Endometrial microvascular endothelial cells (primary cell): ENCODE data around the gene HOXB1. TPM values are rescaled to one million over a fixed set of nuclear protein-coding genes. Genes with fewer than 3 reads are reported as not detected.
"Not testable (repeated sequence)": the region's sequence is repeated elsewhere in the genome, so short reads cannot be mapped to it uniquely, and the experiment has no call there.

Experiments
- in situ Hi-C: cut with HindIII; loops from 2 replicates; pipeline ENCODE4 v1.10.0; 2017; ENCODE audit warnings: low sequenced_read_pairs, low pct_unique_long_range_greater_than_20kb; ENCODE audit errors: inconsistent ontology term
- total RNA-seq: library from RNA; depleted of rRNA; stranded (reverse); fragments of >200 nt; gene quantifications from one replicate; pipeline ENCODE4 v1.2.3, GENCODE V29; 2015; ENCODE audit errors: inconsistent ontology term

The HOXB1 gene
- total RNA-seq, 1 donor from 2014 or later: not detected

- in situ Hi-C loops: no loop called here
Observed at GRCh38 chr17:48528936-48529682, 1.7 kb downstream of the HOXB1 start.

GRCh38 chr17:48528153-48528935 is 2.5 kb downstream of the HOXB1 start:
- in situ Hi-C loops: no loop called here

- in situ Hi-C loops: no loop called here
Observed at GRCh38 chr17:48527547-48527932, 3.3 kb downstream of the HOXB1 start.

GRCh38 chr17:48526608-48527546 is 3.9 kb downstream of the HOXB1 start:
- in situ Hi-C loops: no loop called here

GRCh38 chr17:48523010-48523409 is 7.8 kb downstream of the HOXB1 start:
- in situ Hi-C loops: no loop called here

GRCh38 chr17:48522031-48522653 is 8.7 kb downstream of the HOXB1 start:
- in situ Hi-C loops: no loop called here

GRCh38 chr17:48520631-48521079 is 10.2 kb downstream of the HOXB1 start:
- in situ Hi-C loops: no loop called here

GRCh38 chr17:48519427-48519826 is 11.4 kb downstream of the HOXB1 start:
- in situ Hi-C loops: no loop called here

GRCh38 chr17:48517478-48517877 is 13.3 kb downstream of the HOXB1 start:
- in situ Hi-C loops: no loop called here

- in situ Hi-C loops: no loop called here
Observed at GRCh38 chr17:48515925-48516900, 14.6 kb downstream of the HOXB1 start.

GRCh38 chr17:48514477-48514876 is 16.3 kb downstream of the HOXB1 start:
- in situ Hi-C loops: no loop called here

- in situ Hi-C loops: no loop called here
Observed at GRCh38 chr17:48513666-48514455, 16.9 kb downstream of the HOXB1 start.

GRCh38 chr17:48513097-48513496 is 17.7 kb downstream of the HOXB1 start:
- in situ Hi-C loops: no loop called here

GRCh38 chr17:48510761-48511604 is 19.8 kb downstream of the HOXB1 start:
- in situ Hi-C loops: no loop called here

GRCh38 chr17:48510381-48510760 is 20.4 kb downstream of the HOXB1 start:
- in situ Hi-C loops: no loop called here

- in situ Hi-C loops: not testable (repeated sequence)
Observed at GRCh38 chr17:48509708-48510107, 21.1 kb downstream of the HOXB1 start.
